HG03025 (cell line): Measurements from ENCODE around the gene CNKSR1.

ENCODE experiments used
- ATAC-seq: cut with Tn5 transposase; IDR thresholded peaks from one replicate; pipeline ENCODE4 v1.9.1; 2021; ENCODE audit warnings: mild to moderate bottlenecking, moderate library complexity; ENCODE audit not compliant: unreplicated experiment, low FRiP score

The CNKSR1 gene

GRCh38 chr1:26177182-26177684 is at the start of gene CNKSR1:
Gene CNKSR1, plus strand, starts transcription at chr1:26177491. Its CDS starts 57 bp downstream, at chr1:26177548.
- no peak for ATAC-seq

- no peak for ATAC-seq
Measured at GRCh38 chr1:26129778-26130177, 47.5 kb upstream of the CNKSR1 start.

- ATAC-seq, result no peak
Measured at GRCh38 chr1:26130695-26131094, 46.6 kb upstream of the CNKSR1 start.

GRCh38 chr1:26132128-26132833 is 45.0 kb upstream of the CNKSR1 start:
- ATAC-seq, result no peak

GRCh38 chr1:26132834-26133167 is 44.5 kb upstream of the CNKSR1 start:
- ATAC-seq, result no peak

- ATAC-seq, result no peak
Measured at GRCh38 chr1:26134466-26134865, 42.8 kb upstream of the CNKSR1 start.

GRCh38 chr1:26138974-26139558 is 38.2 kb upstream of the CNKSR1 start:
- ATAC-seq, result no peak

GRCh38 chr1:26142159-26142558 is 35.1 kb upstream of the CNKSR1 start:
- no peak for ATAC-seq

- no peak for ATAC-seq
Measured at GRCh38 chr1:26145041-26145959, 32.0 kb upstream of the CNKSR1 start.

GRCh38 chr1:26145960-26146294 is 31.4 kb upstream of the CNKSR1 start:
- no peak for ATAC-seq

- no peak for ATAC-seq
Measured at GRCh38 chr1:26148887-26149286, 28.4 kb upstream of the CNKSR1 start.

- ATAC-seq, result no peak
Measured at GRCh38 chr1:26153966-26154532, 23.2 kb upstream of the CNKSR1 start.

- no peak for ATAC-seq
Measured at GRCh38 chr1:26154750-26155149, 22.5 kb upstream of the CNKSR1 start.

GRCh38 chr1:26155370-26156284 is 21.7 kb upstream of the CNKSR1 start:
- ATAC-seq, result no peak

- no peak for ATAC-seq
Measured at GRCh38 chr1:26156285-26157038, 20.8 kb upstream of the CNKSR1 start.

- no peak for ATAC-seq
Measured at GRCh38 chr1:26158271-26158907, 18.9 kb upstream of the CNKSR1 start.

- ATAC-seq, result no peak
Measured at GRCh38 chr1:26158908-26159742, 18.2 kb upstream of the CNKSR1 start, which contains the start of gene FAM110D. Gene FAM110D, plus strand, starts transcription at chr1:26159079. Its CDS starts 2,213 bp downstream, at chr1:26161292.

- no peak for ATAC-seq
Measured at GRCh38 chr1:26159743-26160039, 17.6 kb upstream of the CNKSR1 start.
